H1 (cell line): ENCODE measurements around the gene PAN2. TPM values are rescaled to one million over a fixed set of nuclear protein-coding genes. Genes with fewer than 3 reads are reported as not detected.

Source experiments
- CTCF ChIA-PET: fragments of 300-600 bp; sonication (Branson Sonifier 250); formaldehyde crosslinking; loops from one replicate; lab custom pipeline; 2021; ENCODE audit not compliant: partially characterized antibody; lab: Charles Lee
- POLR2A ChIA-PET: fragments of 300-600 bp; sonication (Branson Sonifier 250); formaldehyde crosslinking; loops from one replicate; lab custom pipeline; 2021; ENCODE audit warnings: inconsistent platforms; ENCODE audit not compliant: partially characterized antibody; lab: Charles Lee
- DNase-seq, 2 experiments: peaks; one replicate each; pipeline versions ENCODE4 v3.0.0 to v3.0.0-alpha.2; 2010 to 2022; ENCODE audit warnings: low spot score in 2 of 2, low read depth in 1 of 2, mixed read lengths in 1 of 2
- FAIRE-seq: peaks from 2 replicates; lab custom pipeline; 2011; peaks lifted over from hg19 to GRCh38; lab: Jason Lieb, UNC
- H2AFZ ChIP-seq: 2 replicates; pipeline ENCODE4 v1.8.1; 2012; ENCODE audit warnings: low read length, inconsistent platforms
- H2AK5ac ChIP-seq: 2 replicates; pipeline ENCODE4 v1.6.1; 2013; ENCODE audit warnings: low read depth, low read length
- H2BK120ac ChIP-seq: replicated peaks from 2 replicates; pipeline ENCODE3; 2013; ENCODE audit warnings: low read depth, low read length, inconsistent platforms
- H2BK12ac ChIP-seq: 2 replicates; pipeline ENCODE4 v1.6.1; 2013; ENCODE audit warnings: low read depth, low read length
- H2BK15ac ChIP-seq: 2 replicates; pipeline ENCODE4 v1.6.1; 2013; ENCODE audit warnings: low read length
- H2BK20ac ChIP-seq: 2 replicates; pipeline ENCODE4 v1.6.1; 2013; ENCODE audit warnings: low read length
- H2BK5ac ChIP-seq: 2 replicates; pipeline ENCODE4 v1.6.1; 2013; ENCODE audit warnings: low read depth, low read length
- H3K14ac ChIP-seq: 2 replicates; pipeline ENCODE4 v1.6.1; 2013; ENCODE audit warnings: inconsistent platforms; ENCODE audit not compliant: insufficient read length
- H3K18ac ChIP-seq: 2 replicates; pipeline ENCODE4 v1.6.1; 2013; ENCODE audit warnings: low read length; ENCODE audit errors: extremely low read depth
- H3K23ac ChIP-seq: 2 replicates; pipeline ENCODE4 v1.6.1; 2013; ENCODE audit warnings: inconsistent platforms; ENCODE audit not compliant: insufficient read length
- H3K23me2 ChIP-seq: 2 replicates; pipeline ENCODE4 v1.6.1; 2013; ENCODE audit warnings: low read depth, low read length
- H3K27ac ChIP-seq: 2 replicates; pipeline ENCODE4 v1.6.1; 2011; ENCODE audit warnings: low read depth, low read length, inconsistent platforms
- H3K27me3 ChIP-seq, 4 experiments: replicated peaks in 1 of 4; 1 replicate in 1 of 4; 2 replicates in 3 of 4; pipeline versions ENCODE4 v1.6.1 to v1.8.1; 2011 to 2013; ENCODE audit warnings: low read length in 3 of 4, mild to moderate bottlenecking in 3 of 4, inconsistent platforms in 2 of 4, mixed read lengths in 2 of 4, moderate library complexity in 1 of 4; ENCODE audit not compliant: control insufficient read depth in 3 of 4, insufficient read depth in 3 of 4; ENCODE audit errors: extremely low read depth in 1 of 4
- H3K36me3 ChIP-seq, 4 experiments: 2 replicates each; pipeline versions ENCODE4 v1.6.1 to v1.8.1; 2011 to 2013; ENCODE audit warnings: mild to moderate bottlenecking in 4 of 4, low read length in 3 of 4, moderate library complexity in 2 of 4, control low read depth in 1 of 4, inconsistent platforms in 1 of 4; ENCODE audit not compliant: insufficient read depth in 4 of 4, control insufficient read depth in 2 of 4
- H3K4ac ChIP-seq: replicated peaks from 2 replicates; pipeline ENCODE3; 2013; ENCODE audit warnings: low read length, low read depth, mixed read lengths, inconsistent platforms; ENCODE audit not compliant: insufficient read length
- H3K4me1 ChIP-seq, 4 experiments: replicated peaks in 1 of 4; 1 replicate in 1 of 4; 2 replicates in 3 of 4; pipeline versions ENCODE4 v1.6.1 to v1.8.1; 2011 to 2013; ENCODE audit warnings: low read length in 3 of 4, inconsistent platforms in 2 of 4, mixed read lengths in 1 of 4; ENCODE audit not compliant: insufficient read depth in 4 of 4, control insufficient read depth in 3 of 4
- H3K4me2 ChIP-seq, 2 experiments: 2 replicates each; pipeline versions ENCODE4 v1.6.1 to v1.8.1; 2011 to 2013; ENCODE audit warnings: low read depth in 2 of 2, low read length in 2 of 2, control low read depth in 1 of 2, inconsistent platforms in 1 of 2, mild to moderate bottlenecking in 1 of 2; ENCODE audit not compliant: insufficient read depth in 1 of 2
- H3K4me3 ChIP-seq, 4 experiments: fragments of 200-600, 300-600 bp in 1 of 4; sonication (generic), shearing (Covaris generic), sonication (Bioruptor Twin) in 1 of 4; 2 replicates each; pipeline versions ENCODE4 v1.5.1 to v1.8.1; 2011 to 2016; ENCODE audit warnings: low read length in 4 of 4, low read depth in 3 of 4, control low read depth in 2 of 4, inconsistent platforms in 2 of 4, mild to moderate bottlenecking in 2 of 4, mixed read lengths in 1 of 4, moderate library complexity in 1 of 4; ENCODE audit not compliant: insufficient read depth in 2 of 4; ENCODE audit errors: extremely low read depth in 1 of 4
- H3K56ac ChIP-seq: replicated peaks from 2 replicates; pipeline ENCODE3; 2013; ENCODE audit warnings: low read depth, mild to moderate bottlenecking, mixed read lengths, low read length, inconsistent platforms; ENCODE audit not compliant: insufficient read length
- H3K79me1 ChIP-seq: 2 replicates; pipeline ENCODE4 v1.6.1; 2013; ENCODE audit warnings: low read depth, low read length, control low read depth
- H3K79me2 ChIP-seq, 2 experiments: 2 replicates each; pipeline versions ENCODE4 v1.6.1 to v1.8.1; 2012 to 2013; ENCODE audit warnings: low read length in 2 of 2, mild to moderate bottlenecking in 2 of 2, inconsistent platforms in 1 of 2; ENCODE audit not compliant: insufficient read depth in 2 of 2, control insufficient read depth in 1 of 2
- H3K9ac ChIP-seq, 4 experiments: replicated peaks in 1 of 4; 1 replicate in 1 of 4; 2 replicates in 3 of 4; pipeline versions ENCODE4 v1.6.1 to v1.8.1; 2011 to 2013; ENCODE audit warnings: low read depth in 3 of 4, low read length in 3 of 4, control low read depth in 2 of 4, mild to moderate bottlenecking in 2 of 4, moderate library complexity in 2 of 4, inconsistent platforms in 1 of 4; ENCODE audit errors: extremely low read depth in 1 of 4
- H3K9me3 ChIP-seq, 2 experiments: 2 replicates each; pipeline versions ENCODE4 v1.6.1 to v1.8.1; 2012 to 2013; ENCODE audit warnings: mild to moderate bottlenecking in 2 of 2, moderate library complexity in 2 of 2, control low read depth in 1 of 2, inconsistent platforms in 1 of 2, low read depth in 1 of 2, low read length in 1 of 2, mixed read lengths in 1 of 2; ENCODE audit not compliant: insufficient read depth in 2 of 2
- H4K20me1 ChIP-seq, 2 experiments: replicated peaks in 1 of 2; 2 replicates each; pipeline versions ENCODE3 to v1.8.1; 2011 to 2013; ENCODE audit warnings: inconsistent platforms in 2 of 2, low read length in 2 of 2, mild to moderate bottlenecking in 1 of 2; ENCODE audit not compliant: insufficient read depth in 2 of 2, control insufficient read depth in 1 of 2
- H4K5ac ChIP-seq: 2 replicates; pipeline ENCODE4 v1.6.1; 2013; ENCODE audit warnings: low read length, low read depth, mixed read lengths, inconsistent platforms; ENCODE audit not compliant: insufficient read length
- H4K8ac ChIP-seq: 2 replicates; pipeline ENCODE4 v1.8.0; 2013; ENCODE audit warnings: mild to moderate bottlenecking, moderate library complexity, low read length, inconsistent platforms; ENCODE audit not compliant: insufficient read depth; ENCODE audit errors: extremely low read depth
- H4K91ac ChIP-seq: replicated peaks from 2 replicates; pipeline ENCODE3; 2013; ENCODE audit warnings: low read length, mixed read lengths, inconsistent platforms; ENCODE audit not compliant: insufficient read length
- CEBPB ChIP-seq: IDR thresholded peaks from 2 replicates; pipeline ENCODE4 v1.6.1; 2012; ENCODE audit warnings: low read depth, low read length
- KDM4A ChIP-seq: IDR thresholded peaks from one replicate; pipeline ENCODE4 v1.7.1; 2012; ENCODE audit warnings: low read depth, mild to moderate bottlenecking, moderate library complexity, low read length, inconsistent platforms; ENCODE audit not compliant: severe bottlenecking
- NANOG ChIP-seq: IDR thresholded peaks from 2 replicates; pipeline ENCODE4 v1.6.1; 2011; ENCODE audit warnings: low read length, low read depth, mild to moderate bottlenecking, inconsistent platforms; ENCODE audit not compliant: insufficient read depth, poor library complexity, severe bottlenecking
- POLR2AphosphoS5 ChIP-seq: IDR thresholded peaks from 2 replicates; pipeline ENCODE4 v1.6.1; 2011; ENCODE audit warnings: low read depth, low read length
- YY1 ChIP-seq: IDR thresholded peaks from 2 replicates; pipeline ENCODE4 v1.6.1; 2011; ENCODE audit warnings: low read depth, mild to moderate bottlenecking, low read length
- WGBS, 2 experiments: shearing (Covaris generic) in 1 of 2; methylation state at CpG; one replicate each; pipeline versions ENCODE4 v1.1.6 to v1.1.7; 2013 to 2015; ENCODE audit warnings: low lambda C conversion rate in 2 of 2, mixed read lengths in 2 of 2, inconsistent platforms in 1 of 2, low coverage in 1 of 2, missing lambda C conversion rate in 1 of 2; ENCODE audit not compliant: insufficient replicate concordance in 2 of 2, insufficient coverage in 1 of 2, insufficient read length in 1 of 2; ENCODE audit errors: extremely low coverage in 1 of 2, missing lambda C conversion rate in 1 of 2; 5-methylcytosine and 5-hydroxymethylcytosine counted together
- polyA plus RNA-seq, 7 experiments: library from polyadenylated mRNA; depleted of rRNA in 3 of 7; stranded (reverse) in 5 of 7; unstranded in 2 of 7; fragments of >200 nt in 5 of 7; fragments of 200-250 nt in 2 of 7; gene quantifications; 1 replicate in 5 of 7; 2 replicates in 1 of 7; 4 replicates in 1 of 7; pipeline versions ENCODE4 v1.2.1 to v1.2.3, GENCODE V29; 2011 to 2013; ENCODE audit warnings: missing spikeins in 2 of 7, mixed read lengths in 2 of 7
- total RNA-seq: library from RNA; stranded (reverse); fragmentation: NEBNext Ultra II Directional; extraction: Animal tissue kit (Norgen Biotek cat#: 25700); gene quantifications from 2 replicates; pipeline ENCODE4 v1.2.1, GENCODE V29; 2021

Gene PAN2
- total and polyA plus RNA-seq, 2 of the 8 experiments (the other 6 are each of a cell fraction or from before 2014, with no cell fraction given): 29.6 to 36.7 TPM

- Histone ChIP-seq H3K36me3 (peaks cover 14 to 66% (median 51%) of the 10 kb centered on the region in 4 experiments; a peak in 7 of 8 replicates), H4K20me1 (no peaks in the 10 kb centered on the region), H3K56ac (no peak overlapping the region), H3K4ac (no peak overlapping the region), H3K4me3 (no peak overlapping the region), H2AK5ac (no peak overlapping the region), H3K79me2 (no peaks in the 10 kb centered on the region), H4K5ac (no peak overlapping the region), H2BK20ac (no peak overlapping the region), H4K8ac (no peak overlapping the region), H2BK120ac (no peak overlapping the region), H3K23me2 (no peaks in the 10 kb centered on the region), H4K91ac (no peak overlapping the region), H3K4me1 (no peaks in the 10 kb centered on the region), H2BK5ac (no peak overlapping the region), H3K18ac (no peak overlapping the region), H2BK15ac (no peak overlapping the region)
- 97% methylated on average over 6 of the region's 6 CpGs; no CpG with 5 or more reads in 1 of the 2 experiments for WGBS, 2 experiments
- DNase-seq: no peak
- CTCF ChIA-PET: interaction anchor here (0.6 to 0.8 kb wide), 2 partner anchors 14 to 79 kb away, joined by 3 to 5 read pairs; no protein-coding TSS in a partner anchor
- no peak for TF ChIP-seq KDM4A
- TF ChIP-seq NANOG: no peak
- no peak for TF ChIP-seq YY1
- no peak for TF ChIP-seq POLR2AphosphoS5
- TF ChIP-seq CEBPB: no peak
- TF ChIP-seq, all 59 proteins: peak for 0
- Histone ChIP-seq H3K27me3 (no peaks in the 10 kb centered on the region), H3K4me2 (no peak overlapping the region), H2AFZ (no peak overlapping the region), H3K14ac (no peak overlapping the region), H3K79me1 (no peaks in the 10 kb centered on the region), H3K23ac (no peak overlapping the region), H3K9me3 (no peaks in the 10 kb centered on the region), H2BK12ac (no peak overlapping the region), H3K9ac (no peak overlapping the region), H3K27ac (no peak overlapping the region)
- FAIRE-seq: no peak
- POLR2A ChIA-PET: interaction anchor here (0.7 to 2.7 kb wide), 3 partner anchors 12 to 28 kb away, joined by 3 to 8 read pairs (median 3); no protein-coding TSS in a partner anchor
These were observed 51.8 kb downstream of the PAN2 start for GRCh38 chr12:56282030-56282429.
